Esophagus muscularis mucosa (tissue), 4 donors: ENCODE results near the gene NEU3. TPM values are rescaled to one million over a fixed set of nuclear protein-coding genes. Genes with fewer than 3 reads are reported as not detected.

Experiments used
- DNase-seq: peaks from one replicate; pipeline ENCODE4 v3.0.0-alpha.2; 2017; ENCODE audit errors: extremely low spot score
- H3K27ac ChIP-seq, 4 donors: fragments of 200-600 bp; sonication (generic); replicated peaks in 1 of 4; 1 replicate in 3 of 4; 2 replicates in 1 of 4; pipeline ENCODE4 v1.5.1; 2016 to 2019; ENCODE audit warnings: mild to moderate bottlenecking in 1 of 4
- H3K27me3 ChIP-seq, 4 donors: fragments of 200-600 bp; sonication (generic); one replicate each; pipeline versions ENCODE4 v1.5.1 to v1.6.0; 2016 to 2019
- H3K36me3 ChIP-seq, 4 donors: fragments of 200-600 bp; sonication (generic); one replicate each; pipeline ENCODE4 v1.5.1; 2016 to 2019
- H3K4me1 ChIP-seq, 4 donors: fragments of 200-600 bp; sonication (generic); one replicate each; pipeline ENCODE4 v1.5.1; 2016 to 2019
- H3K4me3 ChIP-seq, 4 donors: fragments of 200-600 bp; sonication (generic); 1 replicate in 2 of 4; 2 replicates in 2 of 4; pipeline ENCODE4 v1.5.1; 2016 to 2019; ENCODE audit warnings: mild to moderate bottlenecking in 4 of 4, moderate library complexity in 1 of 4
- H3K9me3 ChIP-seq, 4 donors: fragments of 200-600 bp; sonication (generic); 1 replicate in 3 of 4; 2 replicates in 1 of 4; pipeline ENCODE4 v1.5.1; 2016 to 2019
- EP300 ChIP-seq: sonication (generic); formaldehyde crosslinking; IDR thresholded peaks from one replicate; pipeline ENCODE4 v1.6.1; 2017; ENCODE audit warnings: antibody characterized with exemption
- POLR2A ChIP-seq: fragments of 450-650 bp; IDR thresholded peaks from one replicate; pipeline ENCODE4 v1.6.1; 2017; ENCODE audit warnings: antibody characterized with exemption, moderate library complexity, mild to moderate bottlenecking, low read depth
- POLR2AphosphoS5 ChIP-seq, 2 donors: sonication (generic); formaldehyde crosslinking; IDR thresholded peaks; one replicate each; pipeline ENCODE4 v1.6.1; 2017; ENCODE audit warnings: antibody characterized with exemption in 2 of 2
- WGBS: methylation state at CpG from one replicate; pipeline ENCODE4 v1.1.5; 2018; 5-methylcytosine and 5-hydroxymethylcytosine counted together
- intact Hi-C: fragments of 100-400 bp; cut with DNase I; formaldehyde crosslinking; loops from one replicate; pipeline ENCODE4 v1.15.1; 2023
- total RNA-seq, 4 donors: library from RNA; depleted of rRNA; stranded (reverse); fragments of >200 nt; gene quantifications; one replicate each; pipeline versions ENCODE4 v1.1.0 to v1.2.1, GENCODE V29; 2016
- TF ChIP-seq, protein P1 (sequence below), 3 experiments: fragments of 200-600 bp in 2 of 3; fragments of 450-650 bp in 1 of 3; sonication (generic) in 2 of 3; IDR thresholded peaks; one replicate each; pipeline ENCODE4 v1.5.1; 2017 to 2019; ENCODE audit warnings: antibody characterized with exemption in 3 of 3, mild to moderate bottlenecking in 2 of 3, moderate library complexity in 1 of 3

Gene NEU3
- total RNA-seq, 4 donors from 2014 or later, result 2.9 to 6.7 (median 5.7) TPM

DNA sequence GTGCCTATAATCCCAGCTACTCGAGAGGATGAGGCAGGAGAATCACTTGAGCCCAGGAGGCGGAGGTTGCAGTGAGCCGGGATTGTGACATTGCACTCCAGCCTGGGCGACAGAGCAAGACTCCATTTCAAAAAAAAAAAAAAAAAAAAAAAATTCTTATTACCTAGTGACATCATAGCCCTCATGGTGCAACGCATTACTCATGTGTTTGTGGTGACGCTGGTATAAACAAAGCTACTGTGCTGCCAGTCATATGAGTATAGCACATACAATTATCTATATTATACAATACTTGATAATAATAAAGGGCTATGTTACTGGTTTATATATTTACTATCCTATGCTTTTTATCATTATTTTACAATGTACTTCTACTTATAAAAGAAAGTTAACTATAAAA is 66.8 kb downstream of the NEU3 start:
- WGBS, result 93% methylated on average over 6 of the region's 6 CpGs
- H3K27ac ChIP-seq, result no peak overlapping the region
- H3K36me3 ChIP-seq, result no peaks in the 10 kb centered on the region
- no peaks in the 10 kb centered on the region for H3K4me1 ChIP-seq
- intact Hi-C loops, result no loop called here
- no peak for DNase-seq
- no peak overlapping the region for H3K4me3 ChIP-seq
- peaks cover 0 to 17% (median 9%) of the 10 kb centered on the region in 4 donors for H3K9me3 ChIP-seq
- no peaks in the 10 kb centered on the region for H3K27me3 ChIP-seq
- TF ChIP-seq POLR2A (no peak), EP300 (no peak), POLR2AphosphoS5 (IDR thresholded peaks at IDR 0.05) (no peak)
- TF ChIP-seq, protein P1, sequence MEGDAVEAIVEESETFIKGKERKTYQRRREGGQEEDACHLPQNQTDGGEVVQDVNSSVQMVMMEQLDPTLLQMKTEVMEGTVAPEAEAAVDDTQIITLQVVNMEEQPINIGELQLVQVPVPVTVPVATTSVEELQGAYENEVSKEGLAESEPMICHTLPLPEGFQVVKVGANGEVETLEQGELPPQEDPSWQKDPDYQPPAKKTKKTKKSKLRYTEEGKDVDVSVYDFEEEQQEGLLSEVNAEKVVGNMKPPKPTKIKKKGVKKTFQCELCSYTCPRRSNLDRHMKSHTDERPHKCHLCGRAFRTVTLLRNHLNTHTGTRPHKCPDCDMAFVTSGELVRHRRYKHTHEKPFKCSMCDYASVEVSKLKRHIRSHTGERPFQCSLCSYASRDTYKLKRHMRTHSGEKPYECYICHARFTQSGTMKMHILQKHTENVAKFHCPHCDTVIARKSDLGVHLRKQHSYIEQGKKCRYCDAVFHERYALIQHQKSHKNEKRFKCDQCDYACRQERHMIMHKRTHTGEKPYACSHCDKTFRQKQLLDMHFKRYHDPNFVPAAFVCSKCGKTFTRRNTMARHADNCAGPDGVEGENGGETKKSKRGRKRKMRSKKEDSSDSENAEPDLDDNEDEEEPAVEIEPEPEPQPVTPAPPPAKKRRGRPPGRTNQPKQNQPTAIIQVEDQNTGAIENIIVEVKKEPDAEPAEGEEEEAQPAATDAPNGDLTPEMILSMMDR (IDR thresholded peaks at IDR 0.05), result no peak

DNA sequence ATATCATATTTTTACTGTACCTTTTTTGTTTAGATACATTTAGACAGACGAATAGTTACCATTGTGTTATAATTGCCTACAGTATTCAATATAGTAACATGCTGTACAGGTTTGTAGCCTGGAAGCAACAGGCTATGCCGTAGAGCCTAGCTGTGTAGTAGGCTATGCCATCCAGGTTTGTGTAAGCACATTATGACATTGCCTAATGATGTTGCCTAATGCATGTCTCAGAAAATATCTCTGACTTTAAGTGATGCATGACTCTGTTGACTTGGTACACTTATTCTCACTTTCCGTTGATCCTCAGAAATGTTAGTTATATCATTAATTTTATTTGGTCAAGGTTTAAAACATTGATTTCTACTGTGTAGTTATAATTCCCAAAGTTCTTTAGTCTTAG is 68.1 kb downstream of the NEU3 start:
- peaks cover 0 to 4% (median 0%) of the 10 kb centered on the region in 4 donors for H3K27me3 ChIP-seq
- DNase-seq, result no peak
- no peaks in the 10 kb centered on the region for H3K36me3 ChIP-seq
- WGBS, result 89% methylated on average over 3 of the region's 3 CpGs
- H3K27ac ChIP-seq, result no peak overlapping the region
- TF ChIP-seq EP300 (no peak), POLR2AphosphoS5 (IDR thresholded peaks at IDR 0.05) (no peak), POLR2A (no peak)
- TF ChIP-seq, protein P1 (IDR thresholded peaks at IDR 0.05), result no peak
- no peak overlapping the region for H3K4me3 ChIP-seq
- H3K9me3 ChIP-seq, result peaks cover 0 to 14% (median 7%) of the 10 kb centered on the region in 4 donors
- H3K4me1 ChIP-seq, result no peaks in the 10 kb centered on the region
- intact Hi-C loops, result no loop called here

DNA sequence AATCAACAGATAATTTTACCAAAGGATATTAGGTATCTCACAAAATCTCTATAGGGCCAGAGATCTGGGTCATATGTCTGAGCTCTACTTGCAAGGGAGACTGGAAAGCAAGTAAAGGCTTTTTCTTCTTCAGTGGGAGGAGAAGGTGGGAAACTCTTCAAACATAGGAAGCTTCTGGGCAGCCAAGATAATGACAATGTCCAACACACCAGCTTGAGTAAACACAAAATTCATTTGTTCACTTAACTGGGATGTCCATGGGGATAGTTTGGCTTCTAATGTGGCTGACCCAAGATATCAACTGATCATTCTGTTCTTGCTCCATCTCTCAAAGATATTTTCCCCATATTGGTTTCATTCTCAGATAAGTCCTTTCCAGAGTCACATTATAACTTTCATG is 70.6 kb downstream of the NEU3 start:
- intact Hi-C loops, result no loop called here
- H3K4me1 ChIP-seq, result no peaks in the 10 kb centered on the region
- TF ChIP-seq, protein P1 (IDR thresholded peaks at IDR 0.05), result no peak
- TF ChIP-seq POLR2AphosphoS5 (IDR thresholded peaks at IDR 0.05) (no peak), EP300 (no peak)
- DNase-seq, result no peak
- H3K27ac ChIP-seq, result no peak overlapping the region
- H3K4me3 ChIP-seq, result no peak overlapping the region
- H3K27me3 ChIP-seq, result peaks cover 0 to 6% (median 0%) of the 10 kb centered on the region in 4 donors
- no peaks in the 10 kb centered on the region for H3K9me3 ChIP-seq
- no peaks in the 10 kb centered on the region for H3K36me3 ChIP-seq

DNA sequence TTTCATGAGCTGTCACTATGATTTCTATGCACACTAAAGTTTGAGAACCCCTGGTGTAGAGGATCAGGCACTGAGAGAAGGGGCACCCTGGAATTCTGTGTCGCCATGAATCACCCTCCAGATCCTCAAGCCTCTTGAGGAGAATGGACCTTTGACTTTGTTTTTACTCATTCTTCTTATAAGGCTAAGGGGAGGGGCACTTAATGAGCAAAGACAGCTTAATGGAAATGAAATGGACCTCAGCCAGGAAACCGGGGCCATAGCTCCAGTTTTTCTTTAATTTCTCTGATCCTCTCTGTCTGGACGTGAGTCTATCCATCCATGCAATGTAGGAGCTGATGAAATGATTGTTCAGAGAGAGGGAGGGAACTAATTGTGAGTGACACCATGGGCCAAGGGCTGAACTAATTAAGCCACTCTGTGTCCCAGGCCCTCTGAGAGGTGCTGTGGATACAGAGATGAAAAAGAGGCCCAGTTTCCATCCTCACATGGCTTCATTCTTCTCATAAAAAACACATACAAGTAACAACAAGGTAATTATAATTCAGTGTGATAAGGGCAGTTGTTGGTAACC is 75.1 kb downstream of the NEU3 start:
- Histone ChIP-seq H3K9me3 (no peaks in the 10 kb centered on the region), H3K4me3 (no peak overlapping the region), H3K4me1 (no peaks in the 10 kb centered on the region), H3K27me3 (peaks cover 0 to 10% (median 0%) of the 10 kb centered on the region in 4 donors), H3K27ac (no peak overlapping the region), H3K36me3 (no peaks in the 10 kb centered on the region)
- TF ChIP-seq EP300 (no peak), POLR2AphosphoS5 (IDR thresholded peaks at IDR 0.05) (no peak), POLR2A (no peak)
- TF ChIP-seq, protein P1 (IDR thresholded peaks at IDR 0.05), result no peak
- no peak for DNase-seq
- intact Hi-C loops, result no loop called here
- WGBS, result 56% methylated on average over 3 of the region's 3 CpGs

DNA sequence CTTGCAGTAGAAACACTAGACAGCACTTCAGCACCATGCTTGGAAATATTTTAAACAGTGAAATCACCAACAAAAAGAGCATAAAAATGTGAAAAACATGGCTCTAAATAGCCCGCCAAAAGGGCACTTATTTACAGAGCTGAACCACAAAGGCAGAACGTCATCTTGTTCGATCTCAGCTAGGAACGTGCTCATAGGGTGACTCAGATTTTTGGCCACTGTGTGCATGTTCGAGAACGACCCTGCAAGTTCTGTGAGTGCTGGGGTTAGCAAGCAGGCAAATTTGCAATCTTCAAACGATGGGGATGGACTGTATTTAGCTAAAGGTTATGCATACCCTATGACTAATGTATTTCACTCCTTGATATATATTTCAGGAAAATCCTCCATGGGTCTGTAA is 77.3 kb downstream of the NEU3 start:
- intact Hi-C loops, result no loop called here
- WGBS, result 81% methylated on average over 7 of the region's 7 CpGs
- H3K27ac ChIP-seq, result no peak overlapping the region
- TF ChIP-seq POLR2A, result no peak
- TF ChIP-seq, protein P1 (IDR thresholded peaks at IDR 0.05), result no peak
- no peak for TF ChIP-seq EP300
- TF ChIP-seq POLR2AphosphoS5 (IDR thresholded peaks at IDR 0.05), result no peak
- H3K4me3 ChIP-seq, result no peak overlapping the region
- H3K27me3 ChIP-seq, result peaks cover 0 to 20% (median 0%) of the 10 kb centered on the region in 4 donors
- no peaks in the 10 kb centered on the region for H3K36me3 ChIP-seq
- DNase-seq, result no peak
- no peaks in the 10 kb centered on the region for H3K9me3 ChIP-seq
- H3K4me1 ChIP-seq, result no peaks in the 10 kb centered on the region
